Brain microvascular endothelial cell (primary cell): ENCODE data around the gene SRPRA.

Experiments
- DNase-seq: peaks from one replicate; pipeline ENCODE4 v3.0.0-alpha.2; 2020
- H3K27ac ChIP-seq: fragments of 250-450 bp; sonication (Bioruptor Pico); 2 replicates; pipeline ENCODE4 v1.5.1; 2020; ENCODE audit warnings: mild to moderate bottlenecking, moderate library complexity
- H3K27me3 ChIP-seq: fragments of 250-450 bp; sonication (Bioruptor Pico); replicated peaks from 2 replicates; pipeline ENCODE4 v1.5.1; 2020; ENCODE audit warnings: mild to moderate bottlenecking
- H3K36me3 ChIP-seq: fragments of 250-450 bp; sonication (Bioruptor Pico); replicated peaks from 2 replicates; pipeline ENCODE4 v1.5.1; 2020; ENCODE audit warnings: mild to moderate bottlenecking
- H3K4me3 ChIP-seq: 2 replicates; pipeline ENCODE4 v1.5.1; 2011; ENCODE audit warnings: low read depth, mild to moderate bottlenecking, control low read depth, low read length, moderate library complexity
- CTCF ChIP-seq: IDR thresholded peaks from 2 replicates; pipeline ENCODE4 v1.5.1; 2011; ENCODE audit warnings: low read depth, mild to moderate bottlenecking, moderate library complexity, low read length, control low read depth, inconsistent platforms; ENCODE audit errors: missing control alignments
- in situ Hi-C: cut with HindIII; loops from 2 replicates; pipeline ENCODE4 v1.10.0; 2017; ENCODE audit warnings: low sequenced_read_pairs, low pct_ligation_motif_present

Gene SRPRA

GRCh38 chr11:126268708-126269579 lies at the start of gene SRPRA, which contains the start of gene FOXRED1:
TSS of gene SRPRA (minus strand) at chr11:126268895. CDS start at chr11:126268804, 91 bp downstream.
TSS of gene FOXRED1 (plus strand) at chr11:126269154. CDS start at chr11:126269207, 53 bp downstream.
- Histone ChIP-seq H3K27ac (peak within 1 kb of the TSS; percentile 86), H3K27me3 (no peaks in the 10 kb centered on the region), H3K36me3 (peaks cover 41% of the 10 kb centered on the region), H3K4me3 (peak within 1 kb of the TSS; percentile 81)
- DNase-seq: peak; percentile 99
- TF ChIP-seq CTCF: no peak
- in situ Hi-C loops: no loop called here

- in situ Hi-C loops: no loop called here
- Histone ChIP-seq H3K4me3 (no peak overlapping the region), H3K27ac (peak overlapping the region; percentile 61)
Measured at GRCh38 chr11:126317756-126318573, 49.3 kb upstream of the SRPRA start.

GRCh38 chr11:126317432-126317755 lies 48.7 kb upstream of the SRPRA start:
- H3K27ac ChIP-seq: peak overlapping the region; percentile 61
- no peaks in the 10 kb centered on the region for H3K27me3 ChIP-seq
- in situ Hi-C loops: no loop called here
- no peaks in the 10 kb centered on the region for H3K36me3 ChIP-seq
- no peak overlapping the region for H3K4me3 ChIP-seq
- no peak for TF ChIP-seq CTCF
- no peak for DNase-seq

More at GRCh38 chr11:126317756-126318573, 49.3 kb upstream of the SRPRA start:
- no peaks in the 10 kb centered on the region for H3K36me3 ChIP-seq
- no peaks in the 10 kb centered on the region for H3K27me3 ChIP-seq
- no peak for TF ChIP-seq CTCF
- peak; percentile 68 for DNase-seq

GRCh38 chr11:126313826-126314225 lies 45.1 kb upstream of the SRPRA start:
- no peaks in the 10 kb centered on the region for H3K27me3 ChIP-seq
- no peak for DNase-seq
- H3K27ac ChIP-seq: no peak overlapping the region
- in situ Hi-C loops: no loop called here
- no peak overlapping the region for H3K4me3 ChIP-seq
- no peak for TF ChIP-seq CTCF
- no peaks in the 10 kb centered on the region for H3K36me3 ChIP-seq

GRCh38 chr11:126312961-126313360 lies 44.3 kb upstream of the SRPRA start:
- no peak for TF ChIP-seq CTCF
- no peak overlapping the region for H3K4me3 ChIP-seq
- in situ Hi-C loops: no loop called here
- no peak overlapping the region for H3K27ac ChIP-seq
- no peak for DNase-seq
- no peaks in the 10 kb centered on the region for H3K27me3 ChIP-seq
- H3K36me3 ChIP-seq: no peaks in the 10 kb centered on the region
